HepG2 (cell line): ENCODE measurements around the gene C9orf85. TPM values are rescaled to one million over a fixed set of nuclear protein-coding genes. Genes with fewer than 3 reads are reported as not detected.

Experiments
- CHCHD3 ChIP-seq: sonication (generic); formaldehyde crosslinking; IDR thresholded peaks from 2 replicates; pipeline ENCODE4 v1.8.0; 2022; ENCODE audit warnings: mild to moderate bottlenecking, missing genetic modification reagents, moderate library complexity
- FOXK2 ChIP-seq: fragments of 450-650 bp; IDR thresholded peaks from 2 replicates; pipeline ENCODE4 v1.6.1; 2016
- HMG20B ChIP-seq: conservative IDR thresholded peaks from 2 replicates; pipeline ENCODE4 v1.6.1; 2016; ENCODE audit warnings: missing genetic modification reagents, missing compliant biosample characterization
- HNRNPL ChIP-seq: fragments of 200-400 bp; formaldehyde crosslinking; IDR thresholded peaks from 2 replicates; pipeline ENCODE4 v1.6.1; 2017; ENCODE audit warnings: mild to moderate bottlenecking, low read depth, low read length
- HOXA3 ChIP-seq: sonication (generic); formaldehyde crosslinking; IDR thresholded peaks from 2 replicates; pipeline ENCODE4 v1.5.0; 2020; ENCODE audit warnings: missing genetic modification reagents
- KDM2A ChIP-seq: sonication (generic); formaldehyde crosslinking; IDR thresholded peaks from 2 replicates; pipeline ENCODE4 v1.4.0; 2020; ENCODE audit warnings: low read depth, missing genetic modification reagents, borderline replicate concordance
- KLF13 ChIP-seq: sonication (generic); formaldehyde crosslinking; IDR thresholded peaks from 2 replicates; pipeline ENCODE4 v1.4.0; 2020; ENCODE audit warnings: mild to moderate bottlenecking, missing genetic modification reagents
- MTERF4 ChIP-seq: sonication (generic); formaldehyde crosslinking; IDR thresholded peaks from 2 replicates; pipeline ENCODE4 v1.8.0; 2023; ENCODE audit warnings: mild to moderate bottlenecking, missing genetic modification reagents
- MTF2 ChIP-seq: sonication (generic); formaldehyde crosslinking; IDR thresholded peaks from 2 replicates; pipeline ENCODE4 v1.5.0; 2020; ENCODE audit warnings: missing genetic modification reagents, borderline replicate concordance
- NFKBIZ ChIP-seq: IDR thresholded peaks from 2 replicates; pipeline ENCODE4 v1.6.1; 2018; ENCODE audit warnings: missing genetic modification reagents, missing compliant biosample characterization
- PAF1 ChIP-seq: IDR thresholded peaks from 2 replicates; pipeline ENCODE4 v1.6.1; 2016; ENCODE audit warnings: missing genetic modification reagents, missing compliant biosample characterization
- POGK ChIP-seq: sonication (generic); formaldehyde crosslinking; conservative IDR thresholded peaks from 2 replicates; pipeline ENCODE4 v1.8.0; 2022; ENCODE audit warnings: mild to moderate bottlenecking, moderate library complexity, missing genetic modification reagents
- PRMT3 ChIP-seq: sonication (generic); formaldehyde crosslinking; IDR thresholded peaks from 2 replicates; pipeline ENCODE4 v1.8.1; 2022; ENCODE audit warnings: low read depth, mild to moderate bottlenecking, moderate library complexity, missing genetic modification reagents, borderline replicate concordance
- PRPF4 ChIP-seq: fragments of 200-400 bp; formaldehyde crosslinking; IDR thresholded peaks from 2 replicates; pipeline ENCODE4 v1.6.1; 2016; ENCODE audit warnings: low read length, low read depth; ENCODE audit not compliant: poor library complexity, severe bottlenecking
- SCMH1 ChIP-seq: sonication (generic); formaldehyde crosslinking; IDR thresholded peaks from 2 replicates; pipeline ENCODE4 v1.9.0; 2021; ENCODE audit warnings: missing genetic modification reagents, mild to moderate bottlenecking, borderline replicate concordance
- SIN3A ChIP-seq: IDR thresholded peaks from 2 replicates; pipeline ENCODE4 v1.6.1; 2011; ENCODE audit warnings: low read depth, mild to moderate bottlenecking, control low read depth, low read length, borderline replicate concordance
- ZNF24 ChIP-seq: fragments of 450-650 bp; IDR thresholded peaks from 2 replicates; pipeline ENCODE4 v1.6.1; 2017; ENCODE audit warnings: antibody characterized with exemption, mild to moderate bottlenecking
- ZNF547 ChIP-seq: sonication (generic); formaldehyde crosslinking; IDR thresholded peaks from 2 replicates; pipeline ENCODE4 v1.5.1; 2020; ENCODE audit warnings: mild to moderate bottlenecking, missing genetic modification reagents
- ZNF562 ChIP-seq: sonication (generic); formaldehyde crosslinking; IDR thresholded peaks from 2 replicates; pipeline ENCODE4 v1.8.0; 2022; ENCODE audit warnings: missing genetic modification reagents, borderline replicate concordance
- ZNF782 ChIP-seq: sonication (generic); formaldehyde crosslinking; IDR thresholded peaks from 2 replicates; pipeline ENCODE4 v1.4.0; 2020; ENCODE audit warnings: missing genetic modification reagents, mild to moderate bottlenecking, borderline replicate concordance
- ZNF816 ChIP-seq: sonication (generic); formaldehyde crosslinking; IDR thresholded peaks from 2 replicates; pipeline ENCODE4 v1.8.0; 2022; ENCODE audit warnings: missing genetic modification reagents, mild to moderate bottlenecking, borderline replicate concordance
- ZNF839 ChIP-seq: sonication (generic); formaldehyde crosslinking; IDR thresholded peaks from 2 replicates; pipeline ENCODE4 v1.4.0; 2020; ENCODE audit warnings: missing genetic modification reagents, mild to moderate bottlenecking, borderline replicate concordance
- polyA plus RNA-seq, 8 experiments: library from polyadenylated mRNA; depleted of rRNA in 3 of 8; stranded (reverse) in 7 of 8; unstranded in 1 of 8; fragments of >200 nt; fragmentation: Illumina TruSeq in 4 of 8; extraction: Trizol in 4 of 8; gene quantifications; 2 replicates each; pipeline versions ENCODE4 v1.2.1 to v1.2.3, GENCODE V29; 2011 to 2016; ENCODE audit warnings: low read depth in 4 of 8, missing spikeins in 1 of 8, mixed read lengths in 1 of 8; ENCODE audit not compliant: insufficient read depth in 1 of 8
- total RNA-seq, 5 experiments: library from RNA; depleted of rRNA; stranded (reverse); fragments of >200 nt; fragmentation: Illumina TruSeq; extraction: Trizol; gene quantifications; 2 replicates each; pipeline ENCODE4 v1.2.3, GENCODE V29; 2016; ENCODE audit warnings: low read depth in 1 of 5
- TF ChIP-seq, protein P1 (sequence below): sonication (generic); formaldehyde crosslinking; conservative IDR thresholded peaks from 2 replicates; pipeline ENCODE4 v1.5.0; 2020; ENCODE audit warnings: missing genetic modification reagents
- TF ChIP-seq, protein P2 (sequence below): sonication (generic); formaldehyde crosslinking; IDR thresholded peaks from 2 replicates; pipeline ENCODE4 v1.5.0; 2020; ENCODE audit warnings: mild to moderate bottlenecking, missing genetic modification reagents

The C9orf85 gene
- total and polyA plus RNA-seq, 2 of the 13 experiments (the other 11 are each of a cell fraction or from before 2014, with no cell fraction given), result 9.9 to 13.9 TPM

DNA sequence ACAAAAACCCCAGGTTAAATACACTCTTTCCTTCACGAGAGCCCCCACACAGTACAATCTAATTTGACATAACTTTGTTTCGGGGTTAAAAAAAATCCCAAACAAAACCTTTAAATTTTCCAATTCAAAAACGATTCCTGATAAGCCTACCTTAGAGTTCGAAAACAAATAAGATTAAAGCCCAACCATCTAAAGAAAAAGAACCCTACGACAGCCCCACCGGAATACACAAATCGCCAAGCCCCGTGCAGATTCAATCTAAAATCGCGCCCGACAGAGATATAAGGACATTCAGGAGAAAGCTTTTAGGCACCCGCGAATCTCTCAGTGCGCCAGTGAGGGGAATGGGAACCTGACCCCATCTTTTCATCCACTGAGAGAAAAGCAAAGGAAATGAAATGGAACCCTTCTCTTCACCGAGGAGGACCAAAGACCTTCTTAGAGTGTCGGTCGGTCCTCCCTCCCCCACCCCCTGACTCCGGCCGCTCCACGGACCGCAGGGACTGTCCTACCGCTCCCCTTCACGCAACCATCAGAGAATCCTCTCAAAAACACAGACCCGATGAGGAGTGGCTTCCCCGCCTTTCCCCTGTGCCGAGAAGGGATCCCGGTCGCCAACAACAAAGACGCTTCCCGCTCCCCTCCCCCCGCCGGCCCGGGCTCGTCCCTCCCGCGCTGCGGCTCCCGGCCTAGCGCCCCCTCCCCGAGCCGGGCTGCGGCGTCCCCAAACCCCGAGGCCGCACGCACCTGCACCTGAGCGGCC lies 1.4 kb upstream of the C9orf85 start (continued):
- TF ChIP-seq CHCHD3, result no peak
- TF ChIP-seq, protein P1, sequence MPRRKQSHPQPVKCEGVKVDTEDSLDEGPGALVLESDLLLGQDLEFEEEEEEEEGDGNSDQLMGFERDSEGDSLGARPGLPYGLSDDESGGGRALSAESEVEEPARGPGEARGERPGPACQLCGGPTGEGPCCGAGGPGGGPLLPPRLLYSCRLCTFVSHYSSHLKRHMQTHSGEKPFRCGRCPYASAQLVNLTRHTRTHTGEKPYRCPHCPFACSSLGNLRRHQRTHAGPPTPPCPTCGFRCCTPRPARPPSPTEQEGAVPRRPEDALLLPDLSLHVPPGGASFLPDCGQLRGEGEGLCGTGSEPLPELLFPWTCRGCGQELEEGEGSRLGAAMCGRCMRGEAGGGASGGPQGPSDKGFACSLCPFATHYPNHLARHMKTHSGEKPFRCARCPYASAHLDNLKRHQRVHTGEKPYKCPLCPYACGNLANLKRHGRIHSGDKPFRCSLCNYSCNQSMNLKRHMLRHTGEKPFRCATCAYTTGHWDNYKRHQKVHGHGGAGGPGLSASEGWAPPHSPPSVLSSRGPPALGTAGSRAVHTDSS (CRISPR knock-in tag), result no peak
- no peak for TF ChIP-seq KDM2A
- TF ChIP-seq HMG20B (CRISPR knock-in tag), result no peak
- TF ChIP-seq POGK, result no peak
- TF ChIP-seq HNRNPL, result no peak
- TF ChIP-seq KLF13 (CRISPR knock-in tag), result no peak
- no peak for TF ChIP-seq FOXK2
- peak; percentile 29 for TF ChIP-seq PRPF4
- no peak for TF ChIP-seq ZNF562 (CRISPR knock-in tag)
- no peak for TF ChIP-seq PAF1 (CRISPR knock-in tag)
- TF ChIP-seq MTERF4 (CRISPR knock-in tag), result no peak
- TF ChIP-seq ZNF816 (CRISPR knock-in tag), result no peak
- 0 out of 2 replicates have a peak, but pooled peaks have one; percentile 44 for TF ChIP-seq SIN3A
- no peak for TF ChIP-seq ZNF24
- no peak for TF ChIP-seq SCMH1
- TF ChIP-seq PRMT3, result no peak
- 0 out of 2 replicates have a peak, but pooled peaks have one; percentile 49 for TF ChIP-seq MTF2 (CRISPR knock-in tag)
- TF ChIP-seq HOXA3, result no peak
- TF ChIP-seq NFKBIZ (CRISPR knock-in tag), result no peak
- TF ChIP-seq, protein P2, sequence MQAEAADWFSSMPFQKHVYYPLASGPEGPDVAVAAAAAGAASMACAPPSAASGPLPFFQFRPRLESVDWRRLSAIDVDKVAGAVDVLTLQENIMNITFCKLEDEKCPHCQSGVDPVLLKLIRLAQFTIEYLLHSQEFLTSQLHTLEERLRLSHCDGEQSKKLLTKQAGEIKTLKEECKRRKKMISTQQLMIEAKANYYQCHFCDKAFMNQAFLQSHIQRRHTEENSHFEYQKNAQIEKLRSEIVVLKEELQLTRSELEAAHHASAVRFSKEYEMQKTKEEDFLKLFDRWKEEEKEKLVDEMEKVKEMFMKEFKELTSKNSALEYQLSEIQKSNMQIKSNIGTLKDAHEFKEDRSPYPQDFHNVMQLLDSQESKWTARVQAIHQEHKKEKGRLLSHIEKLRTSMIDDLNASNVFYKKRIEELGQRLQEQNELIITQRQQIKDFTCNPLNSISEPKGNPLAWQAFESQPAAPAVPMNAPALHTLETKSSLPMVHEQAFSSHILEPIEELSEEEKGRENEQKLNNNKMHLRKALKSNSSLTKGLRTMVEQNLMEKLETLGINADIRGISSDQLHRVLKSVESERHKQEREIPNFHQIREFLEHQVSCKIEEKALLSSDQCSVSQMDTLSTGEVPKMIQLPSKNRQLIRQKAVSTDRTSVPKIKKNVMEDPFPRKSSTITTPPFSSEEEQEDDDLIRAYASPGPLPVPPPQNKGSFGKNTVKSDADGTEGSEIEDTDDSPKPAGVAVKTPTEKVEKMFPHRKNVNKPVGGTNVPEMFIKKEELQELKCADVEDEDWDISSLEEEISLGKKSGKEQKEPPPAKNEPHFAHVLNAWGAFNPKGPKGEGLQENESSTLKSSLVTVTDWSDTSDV (CRISPR knock-in tag), result no peak
- no peak for TF ChIP-seq ZNF547 (CRISPR knock-in tag)
- TF ChIP-seq ZNF839 (CRISPR knock-in tag), result no peak
- no peak for TF ChIP-seq ZNF782 (CRISPR knock-in tag)
